ENCODE data around the gene GLCCI1.
"Not testable (repeated sequence)": the region's sequence is repeated elsewhere in the genome, so short reads cannot be mapped to it uniquely, and the experiment has no call there.

The GLCCI1 gene

DNA sequence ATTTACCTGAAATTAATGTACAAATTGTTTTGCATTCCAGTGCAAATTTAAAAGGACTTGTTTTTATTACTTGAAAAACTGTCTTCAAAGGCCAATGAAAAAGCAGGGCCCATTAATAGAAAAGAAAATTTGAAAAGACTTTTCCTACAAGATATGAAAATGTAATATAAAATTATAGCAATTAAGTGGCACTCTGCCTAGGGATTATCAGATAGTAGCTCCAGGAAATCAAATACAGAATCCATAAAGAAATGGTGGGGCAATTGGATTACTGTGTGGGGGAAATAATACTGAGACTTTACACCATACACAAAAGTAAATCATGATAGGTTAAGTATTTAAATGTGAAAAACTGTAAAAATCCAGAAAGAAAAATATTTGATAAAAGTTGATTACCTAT, 89.7 kb downstream of the GLCCI1 start:
- no peak overlapping the region for H3K4me3 ChIP-seq (ENCODE audit: low read length, poor library complexity, severe bottlenecking)

DNA sequence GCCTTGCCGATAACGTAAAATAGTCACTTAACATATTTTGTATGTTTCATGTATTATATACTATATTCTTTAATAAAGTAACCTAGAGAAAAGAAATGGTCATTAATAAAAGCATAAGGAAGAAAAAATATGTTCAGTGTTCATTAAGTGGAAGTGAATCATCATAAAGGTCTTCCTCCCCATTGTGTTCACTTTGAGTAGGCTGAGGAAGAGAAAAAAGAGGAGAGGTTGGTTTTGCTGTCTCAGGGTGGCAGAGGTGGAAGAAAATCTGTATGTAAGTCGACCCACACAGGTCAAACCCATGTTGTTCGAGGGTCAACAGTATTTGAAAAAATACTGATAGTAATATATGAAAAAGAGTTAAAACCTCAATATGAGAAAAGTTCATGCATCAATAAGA, 90.3 kb downstream of the GLCCI1 start:
- no peaks in the 10 kb centered on the region for H4K20me1 ChIP-seq (ENCODE audit: insufficient read depth, low read length, poor library complexity, severe bottlenecking)
- H3K9ac ChIP-seq (ENCODE audit: low read depth, low read length, poor library complexity, severe bottlenecking): no peak overlapping the region
- TF ChIP-seq EZH2phosphoT487 (IDR thresholded peaks at IDR 0.05; ENCODE audit: borderline replicate concordance): no peak
- TF ChIP-seq, protein P1, sequence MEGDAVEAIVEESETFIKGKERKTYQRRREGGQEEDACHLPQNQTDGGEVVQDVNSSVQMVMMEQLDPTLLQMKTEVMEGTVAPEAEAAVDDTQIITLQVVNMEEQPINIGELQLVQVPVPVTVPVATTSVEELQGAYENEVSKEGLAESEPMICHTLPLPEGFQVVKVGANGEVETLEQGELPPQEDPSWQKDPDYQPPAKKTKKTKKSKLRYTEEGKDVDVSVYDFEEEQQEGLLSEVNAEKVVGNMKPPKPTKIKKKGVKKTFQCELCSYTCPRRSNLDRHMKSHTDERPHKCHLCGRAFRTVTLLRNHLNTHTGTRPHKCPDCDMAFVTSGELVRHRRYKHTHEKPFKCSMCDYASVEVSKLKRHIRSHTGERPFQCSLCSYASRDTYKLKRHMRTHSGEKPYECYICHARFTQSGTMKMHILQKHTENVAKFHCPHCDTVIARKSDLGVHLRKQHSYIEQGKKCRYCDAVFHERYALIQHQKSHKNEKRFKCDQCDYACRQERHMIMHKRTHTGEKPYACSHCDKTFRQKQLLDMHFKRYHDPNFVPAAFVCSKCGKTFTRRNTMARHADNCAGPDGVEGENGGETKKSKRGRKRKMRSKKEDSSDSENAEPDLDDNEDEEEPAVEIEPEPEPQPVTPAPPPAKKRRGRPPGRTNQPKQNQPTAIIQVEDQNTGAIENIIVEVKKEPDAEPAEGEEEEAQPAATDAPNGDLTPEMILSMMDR (conservative IDR thresholded peaks at IDR 0.05; ENCODE audit: low read length): no peak
- H3K9me3 ChIP-seq (ENCODE audit: insufficient read depth, low read depth, low read length): peaks cover 7% of the 10 kb centered on the region; the same call in 1 of the 2 replicates
- peaks cover 3% of the 10 kb centered on the region; the same call in 1 of the 2 replicates for H3F3A ChIP-seq (ENCODE audit: low read depth)
- H3K4me2 ChIP-seq (ENCODE audit: low read depth, low read length, poor library complexity, severe bottlenecking): no peak overlapping the region
- H3K79me2 ChIP-seq (ENCODE audit: insufficient read depth, low read length): peaks cover 15% of the 10 kb centered on the region; the same call in 1 of the 2 replicates
- no peak overlapping the region for H2AFZ ChIP-seq (ENCODE audit: low read length)
- no peaks in the 10 kb centered on the region for H3K4me1 ChIP-seq (ENCODE audit: insufficient read depth, low read length, poor library complexity, severe bottlenecking)
- no peaks in the 10 kb centered on the region for H3K9me2 ChIP-seq (replicated peaks; ENCODE audit: low read depth, low read length)
- H3K4me3 ChIP-seq (ENCODE audit: low read length, poor library complexity, severe bottlenecking): no peak overlapping the region
- peaks cover 86% of the 10 kb centered on the region for H3K36me3 ChIP-seq (ENCODE audit: insufficient read depth, low read length)
- H3K27me3 ChIP-seq (ENCODE audit: insufficient read depth, low read length, poor library complexity, severe bottlenecking): no peaks in the 10 kb centered on the region

More for the DNA sequence above, 89.7 kb downstream of the GLCCI1 start:
- H2AFZ ChIP-seq (ENCODE audit: low read length): no peak overlapping the region
- no peak for TF ChIP-seq EZH2phosphoT487 (IDR thresholded peaks at IDR 0.05; ENCODE audit: borderline replicate concordance)
- TF ChIP-seq, protein P1 (conservative IDR thresholded peaks at IDR 0.05; ENCODE audit: low read length): no peak
- H3F3A ChIP-seq (ENCODE audit: low read depth): peaks cover 3% of the 10 kb centered on the region; the same call in 1 of the 2 replicates
- H3K27me3 ChIP-seq (ENCODE audit: insufficient read depth, low read length, poor library complexity, severe bottlenecking): no peaks in the 10 kb centered on the region
- no peak overlapping the region for H3K9ac ChIP-seq (ENCODE audit: low read depth, low read length, poor library complexity, severe bottlenecking)
- peaks cover 7% of the 10 kb centered on the region; the same call in 1 of the 2 replicates for H3K9me3 ChIP-seq (ENCODE audit: insufficient read depth, low read depth, low read length)
- H3K36me3 ChIP-seq (ENCODE audit: insufficient read depth, low read length): peaks cover 80% of the 10 kb centered on the region
- no peak overlapping the region for H3K4me2 ChIP-seq (ENCODE audit: low read depth, low read length, poor library complexity, severe bottlenecking)
- H3K79me2 ChIP-seq (ENCODE audit: insufficient read depth, low read length): peaks cover 10% of the 10 kb centered on the region; the same call in 1 of the 2 replicates
- H4K20me1 ChIP-seq (ENCODE audit: insufficient read depth, low read length, poor library complexity, severe bottlenecking): no peaks in the 10 kb centered on the region
- H3K4me1 ChIP-seq (ENCODE audit: insufficient read depth, low read length, poor library complexity, severe bottlenecking): no peaks in the 10 kb centered on the region
- H3K9me2 ChIP-seq (replicated peaks; ENCODE audit: low read depth, low read length): no peaks in the 10 kb centered on the region

DNA sequence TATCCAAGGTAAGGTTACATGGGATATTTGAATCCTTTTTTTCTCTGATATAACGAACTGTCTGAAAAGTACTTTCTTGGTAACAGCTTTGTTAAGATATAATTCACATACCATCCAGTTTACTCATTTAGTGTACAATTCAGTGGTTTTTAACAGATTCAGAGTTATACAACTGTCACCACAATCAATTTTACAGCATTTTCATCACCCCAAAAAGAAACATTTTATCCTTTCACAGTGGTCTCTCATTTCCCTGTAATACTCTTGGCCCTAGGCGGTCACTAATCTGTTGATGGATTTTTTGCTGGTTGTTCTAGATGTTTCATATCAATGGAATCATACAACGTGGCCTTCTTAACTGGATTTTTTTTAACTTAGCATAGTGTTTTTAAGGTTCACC, 91.6 kb downstream of the GLCCI1 start:
- H2AFZ ChIP-seq (ENCODE audit: low read length): no peak overlapping the region
- no peaks in the 10 kb centered on the region for H3K4me1 ChIP-seq (ENCODE audit: insufficient read depth, low read length, poor library complexity, severe bottlenecking)
- H3F3A ChIP-seq (ENCODE audit: low read depth): peaks cover 3% of the 10 kb centered on the region; the same call in 1 of the 2 replicates
- H3K4me3 ChIP-seq (ENCODE audit: low read length, poor library complexity, severe bottlenecking): no peak overlapping the region
- no peak overlapping the region for H3K9ac ChIP-seq (ENCODE audit: low read depth, low read length, poor library complexity, severe bottlenecking)
- peaks cover 7% of the 10 kb centered on the region for H3K9me3 ChIP-seq (ENCODE audit: insufficient read depth, low read depth, low read length)
- H3K79me2 ChIP-seq (ENCODE audit: insufficient read depth, low read length): peaks cover 25% of the 10 kb centered on the region
- H3K9me2 ChIP-seq (replicated peaks; ENCODE audit: low read depth, low read length): no peaks in the 10 kb centered on the region
- TF ChIP-seq, protein P1 (conservative IDR thresholded peaks at IDR 0.05; ENCODE audit: low read length): no peak
- no peak overlapping the region for H3K4me2 ChIP-seq (ENCODE audit: low read depth, low read length, poor library complexity, severe bottlenecking)
- no peaks in the 10 kb centered on the region for H3K27me3 ChIP-seq (ENCODE audit: insufficient read depth, low read length, poor library complexity, severe bottlenecking)
- H3K36me3 ChIP-seq (ENCODE audit: insufficient read depth, low read length): peaks cover 87% of the 10 kb centered on the region
- H4K20me1 ChIP-seq (ENCODE audit: insufficient read depth, low read length, poor library complexity, severe bottlenecking): peaks cover under 1% of the 10 kb centered on the region

DNA sequence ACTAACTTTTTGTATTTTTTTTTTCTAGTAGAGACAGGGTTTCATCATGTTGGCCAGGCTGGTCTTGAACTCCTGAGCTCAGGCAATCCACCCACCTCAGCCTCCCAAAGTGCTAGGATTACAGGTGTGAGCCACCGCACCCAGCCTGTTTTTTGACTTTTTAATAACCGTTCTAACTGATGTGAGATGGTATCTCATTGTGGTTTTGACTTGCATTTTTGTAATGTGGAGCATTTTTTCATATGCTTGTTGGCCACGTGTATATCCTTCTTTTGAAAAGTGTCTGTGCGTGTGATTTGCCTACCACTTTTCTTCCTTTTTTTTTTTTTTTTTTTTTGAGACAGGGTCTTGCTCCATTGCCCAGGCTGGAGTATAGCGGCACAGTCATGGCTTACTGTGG, 94.7 kb downstream of the GLCCI1 start:
- not testable (repeated sequence) for H3K9ac ChIP-seq (ENCODE audit: low read depth, low read length, poor library complexity, severe bottlenecking); H3K4me2 ChIP-seq (ENCODE audit: low read depth, low read length, poor library complexity, severe bottlenecking); H3K9me3 ChIP-seq (ENCODE audit: insufficient read depth, low read depth, low read length); H3K9me2 ChIP-seq (replicated peaks; ENCODE audit: low read depth, low read length); H2AFZ ChIP-seq (ENCODE audit: low read length); H3K4me3 ChIP-seq (ENCODE audit: low read length, poor library complexity, severe bottlenecking); H3F3A ChIP-seq (ENCODE audit: low read depth); H3K27me3 ChIP-seq (ENCODE audit: insufficient read depth, low read length, poor library complexity, severe bottlenecking); H3K4me1 ChIP-seq (ENCODE audit: insufficient read depth, low read length, poor library complexity, severe bottlenecking)
- Histone ChIP-seq H3K36me3 (ENCODE audit: insufficient read depth, low read length) (peaks cover 67% of the 10 kb centered on the region), H4K20me1 (ENCODE audit: insufficient read depth, low read length, poor library complexity, severe bottlenecking) (peaks cover 12% of the 10 kb centered on the region), H3K79me2 (ENCODE audit: insufficient read depth, low read length) (peaks cover 56% of the 10 kb centered on the region)
